Measurements from ENCODE around the gene DYTN.

Gene DYTN

GRCh38 chr2:206614811-206615210 lies 103.4 kb downstream of the DYTN start:
- DNase-seq (no peak), ATAC-seq (no peak)

- ATAC-seq (no peak), DNase-seq (no peak)
Observed at GRCh38 chr2:206611736-206612135, 106.5 kb downstream of the DYTN start.

- ATAC-seq (no peak), DNase-seq (no peak)
Observed at GRCh38 chr2:206611191-206611590, 107.0 kb downstream of the DYTN start.

- ATAC-seq = no peak
Observed at GRCh38 chr2:206610451-206610850, 107.7 kb downstream of the DYTN start.

GRCh38 chr2:206603243-206603642 lies 115.0 kb downstream of the DYTN start:
- DNase-seq (no peak), ATAC-seq (no peak)

More at GRCh38 chr2:206610451-206610850, 107.7 kb downstream of the DYTN start:
- no peak for DNase-seq

Data from stimulated activated naive CD8-positive, alpha-beta T cell treated with anti-CD3 and anti-CD28 coated beads, Interleukin-15, Interleukin-2, amounts not matched to agents 100 U/mL and 50 U/mL, for 24 hours (primary cell).